HFFc6 (cell line): Measurements from ENCODE around the gene WDPCP. TPM values are rescaled to one million over a fixed set of nuclear protein-coding genes. Genes with fewer than 3 reads are reported as not detected.
"Not testable (repeated sequence)": the region's sequence is repeated elsewhere in the genome, so short reads cannot be mapped to it uniquely, and the experiment has no call there.

Experiments used
- DNase-seq: peaks from one replicate; pipeline ENCODE4 v3.0.0-alpha.2; 2018
- H3K27ac Mint-ChIP-seq: 2 replicates; pipeline ENCODE4 v1.8.0; 2020; ENCODE audit warnings: mild to moderate bottlenecking, mixed read lengths
- H3K27me3 Mint-ChIP-seq: 2 replicates; pipeline ENCODE4 v1.8.0; 2021; ENCODE audit warnings: mild to moderate bottlenecking, moderate library complexity, mixed read lengths; ENCODE audit not compliant: insufficient read depth
- H3K36me3 Mint-ChIP-seq: 2 replicates; pipeline ENCODE4 v1.8.0; 2021; ENCODE audit warnings: low read depth, mixed read lengths
- H3K4me1 Mint-ChIP-seq: 2 replicates; pipeline ENCODE4 v1.8.0; 2020; ENCODE audit warnings: low read depth, mixed read lengths
- H3K4me3 Mint-ChIP-seq: 2 replicates; pipeline ENCODE4 v1.8.0; 2020; ENCODE audit warnings: mild to moderate bottlenecking, moderate library complexity, mixed read lengths
- H3K9me3 Mint-ChIP-seq: 2 replicates; pipeline ENCODE4 v1.8.0; 2020; ENCODE audit warnings: mild to moderate bottlenecking, mixed read lengths
- CTCF ChIP-seq: fragments of 200-600 bp; sonication (generic); IDR thresholded peaks from 2 replicates; pipeline ENCODE4 v1.5.0; 2021; ENCODE audit warnings: antibody characterized with exemption, mild to moderate bottlenecking
- total RNA-seq, 6 experiments: library from RNA; stranded (reverse); fragmentation: NEBNext Ultra II Directional; extraction: Animal tissue kit (Norgen Biotek cat#: 25700); gene quantifications; 2 replicates in 1 of 6; 3 replicates in 5 of 6; pipeline ENCODE4 v1.2.3, GENCODE V29; 2021

Gene WDPCP
- total RNA-seq, 6 experiments from 2014 or later: 3.0 to 5.9 (median 4.6) TPM

- H3K4me3 Mint-ChIP-seq: no peak overlapping the region
- H3K4me1 Mint-ChIP-seq: peaks cover 7% of the 10 kb centered on the region
- H3K36me3 Mint-ChIP-seq: no peaks in the 10 kb centered on the region; the same call in 1 of the 2 replicates
- DNase-seq: no peak
- no peaks in the 10 kb centered on the region; the same call in 1 of the 2 replicates for H3K27me3 Mint-ChIP-seq
- H3K27ac Mint-ChIP-seq: no peak overlapping the region
- peaks cover 6% of the 10 kb centered on the region; the same call in 1 of the 2 replicates for H3K9me3 Mint-ChIP-seq
- no peak for TF ChIP-seq CTCF
These were observed 395.9 kb downstream of the WDPCP start for GRCh38 chr2:63192169-63192888.

- Mint-ChIP-seq H3K36me3 (no peaks in the 10 kb centered on the region; the same call in 1 of the 2 replicates), H3K9me3 (peaks cover 6% of the 10 kb centered on the region; the same call in 1 of the 2 replicates), H3K4me1 (peaks cover 7% of the 10 kb centered on the region), H3K27me3 (no peaks in the 10 kb centered on the region; the same call in 1 of the 2 replicates), H3K4me3 (peak overlapping the region; percentile 67), H3K27ac (no peak overlapping the region)
- DNase-seq: peak; percentile 57
- TF ChIP-seq CTCF: peak; percentile 84
These were observed 399.3 kb downstream of the WDPCP start for GRCh38 chr2:63189026-63189425.

- Mint-ChIP-seq H3K9me3 (peaks cover 6% of the 10 kb centered on the region; the same call in 1 of the 2 replicates), H3K27me3 (no peaks in the 10 kb centered on the region; the same call in 1 of the 2 replicates), H3K36me3 (no peaks in the 10 kb centered on the region; the same call in 1 of the 2 replicates), H3K4me3 (no peak overlapping the region), H3K4me1 (peaks cover 7% of the 10 kb centered on the region), H3K27ac (no peak overlapping the region)
- no peak for TF ChIP-seq CTCF
- no peak for DNase-seq
These were observed 401.9 kb downstream of the WDPCP start for GRCh38 chr2:63186331-63186730.

- Mint-ChIP-seq H3K4me3 (no peak overlapping the region), H3K36me3 (no peaks in the 10 kb centered on the region), H3K9me3 (no peaks in the 10 kb centered on the region), H3K27ac (no peak overlapping the region), H3K27me3 (no peaks in the 10 kb centered on the region; the same call in none of the 2 replicates), H3K4me1 (no peaks in the 10 kb centered on the region)
- DNase-seq: no peak
- TF ChIP-seq CTCF: peak; percentile 30; the same call in 1 of the 2 replicates
These were observed 425.0 kb downstream of the WDPCP start for GRCh38 chr2:63163161-63163820.

- Mint-ChIP-seq H3K4me3 (no peak overlapping the region), H3K27me3 (no peaks in the 10 kb centered on the region), H3K27ac (no peak overlapping the region), H3K9me3 (no peaks in the 10 kb centered on the region), H3K4me1 (no peaks in the 10 kb centered on the region), H3K36me3 (no peaks in the 10 kb centered on the region)
- TF ChIP-seq CTCF: no peak
- DNase-seq: no peak
These were observed 429.0 kb downstream of the WDPCP start for GRCh38 chr2:63159262-63159661.

- H3K4me1 Mint-ChIP-seq, DNase-seq, H3K27me3 Mint-ChIP-seq, H3K4me3 Mint-ChIP-seq, H3K27ac Mint-ChIP-seq: not testable (repeated sequence)
- H3K36me3 Mint-ChIP-seq: peaks cover 12% of the 10 kb centered on the region; the same call in 1 of the 2 replicates
- H3K9me3 Mint-ChIP-seq: peaks cover 47% of the 10 kb centered on the region
These were observed 451.6 kb downstream of the WDPCP start for GRCh38 chr2:63136683-63137082.
